ENCODE measurements around the gene WWP2.

WWP2 gene

DNA sequence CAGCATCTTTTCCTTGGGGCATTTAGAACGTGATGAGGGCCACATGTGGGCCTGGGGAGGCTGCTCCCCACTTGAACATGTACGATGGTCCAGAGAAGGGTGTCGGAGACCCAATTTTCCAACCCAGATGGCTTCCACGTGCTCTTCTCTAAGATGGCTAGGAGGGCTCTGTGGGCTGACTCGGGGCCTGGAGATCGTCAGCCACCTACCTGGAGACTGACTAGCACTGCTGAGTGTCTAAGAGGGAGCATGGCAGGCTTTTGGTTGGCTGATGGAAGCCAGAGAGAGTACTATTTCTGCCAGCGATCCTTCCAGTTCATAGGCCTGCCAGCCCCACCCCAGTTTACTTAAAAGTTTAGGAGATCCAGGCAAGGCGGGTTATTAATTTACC lies 128.8 kb downstream of the WWP2 start:
- no peak for DNase-seq

DNA sequence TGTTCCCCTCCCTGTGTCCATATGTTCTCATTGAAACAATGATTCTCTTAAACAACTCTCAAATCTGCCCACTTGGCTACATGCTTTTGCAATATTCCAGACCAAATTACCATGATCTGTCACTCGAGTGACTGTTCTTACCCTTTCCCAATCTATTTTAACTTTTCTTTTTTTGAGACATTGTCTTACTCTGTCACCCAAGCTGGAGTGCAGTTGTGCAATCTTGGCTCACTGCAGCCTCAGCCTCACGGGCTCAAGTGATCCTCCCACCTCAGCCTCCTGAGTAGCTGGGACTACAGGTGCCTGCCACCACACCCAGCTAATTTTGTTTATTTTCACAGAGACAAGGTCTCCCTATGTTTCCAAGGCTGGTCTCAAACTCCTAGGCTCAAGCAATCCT lies 130.2 kb downstream of the WWP2 start:
- no peak for DNase-seq

GRCh38 chr16:69893106-69893505 lies 131.0 kb downstream of the WWP2 start:
- DNase-seq = no peak

- no peak for DNase-seq
These were observed 132.5 kb downstream of the WWP2 start for GRCh38 chr16:69894676-69895075.

- DNase-seq = no peak
These were observed 141.8 kb downstream of the WWP2 start for GRCh38 chr16:69903865-69904415.

DNA sequence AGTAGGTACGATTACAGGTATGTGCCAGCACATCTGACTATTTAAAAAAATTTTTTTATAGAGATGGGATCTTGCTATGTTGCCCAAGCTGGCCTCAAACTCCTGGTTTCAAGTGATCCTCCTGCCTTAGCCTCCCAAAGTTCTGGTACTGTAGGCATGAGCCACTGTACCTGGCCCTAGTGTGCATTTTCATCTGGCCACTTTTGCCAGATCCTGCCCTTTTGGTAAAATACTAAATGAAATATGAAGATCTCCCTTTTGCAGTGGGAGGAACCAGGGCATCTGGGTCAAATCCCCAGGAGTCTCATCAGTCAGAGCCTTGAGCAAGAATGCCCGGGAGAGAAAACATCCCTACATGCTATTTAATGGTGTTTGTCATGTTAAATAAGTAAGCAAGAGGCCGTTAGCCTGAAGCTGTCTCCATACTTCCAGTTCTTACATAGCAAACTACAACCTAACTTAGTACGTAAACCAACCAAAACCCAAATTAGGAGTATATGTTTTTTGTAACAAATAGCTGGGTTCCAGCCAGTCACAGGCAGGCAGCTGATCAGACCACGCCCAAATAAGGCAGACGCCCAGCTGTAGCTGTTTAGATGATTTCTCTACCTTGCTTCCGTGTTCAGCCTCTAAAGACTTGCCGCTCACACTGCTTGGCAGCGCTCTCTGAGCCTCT lies 142.5 kb downstream of the WWP2 start:
- DNase-seq = no peak

GRCh38 chr16:69905171-69905555 lies 143.0 kb downstream of the WWP2 start:
- DNase-seq = no peak

DNA sequence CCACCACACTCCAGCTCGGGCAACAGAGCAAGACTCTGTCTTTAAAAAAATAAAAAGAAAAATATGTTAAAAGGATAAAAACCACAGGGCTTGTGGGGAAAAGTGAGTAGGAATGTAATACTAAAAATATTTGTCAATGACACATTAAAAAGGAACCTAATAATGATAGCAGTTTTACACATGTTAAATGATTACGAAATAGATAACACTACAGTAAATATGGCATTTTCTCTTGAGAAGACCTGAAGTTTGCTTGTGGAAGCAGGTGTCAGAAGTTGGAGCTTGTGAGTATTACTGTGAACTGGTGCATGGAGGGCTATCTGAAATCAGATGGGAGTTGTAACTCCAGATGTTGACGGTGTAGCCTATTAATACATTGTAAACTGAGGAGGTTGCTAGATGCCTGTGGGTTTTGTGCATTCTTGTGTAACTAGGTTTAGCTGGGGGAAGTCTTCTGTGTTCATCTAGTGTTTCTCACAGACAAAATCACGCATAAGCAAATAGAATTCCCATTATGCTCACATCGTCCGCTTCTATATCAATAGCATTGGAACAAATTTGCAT lies 144.8 kb downstream of the WWP2 start:
- peak; percentile 5 to 54 for DNase-seq

GRCh38 chr16:69909043-69909442 lies 146.9 kb downstream of the WWP2 start:
- DNase-seq = no peak

- DNase-seq = no peak
These were observed 147.6 kb downstream of the WWP2 start for GRCh38 chr16:69909760-69910159.

GRCh38 chr16:69910964-69911363 lies 148.8 kb downstream of the WWP2 start:
- no peak for DNase-seq

DNA sequence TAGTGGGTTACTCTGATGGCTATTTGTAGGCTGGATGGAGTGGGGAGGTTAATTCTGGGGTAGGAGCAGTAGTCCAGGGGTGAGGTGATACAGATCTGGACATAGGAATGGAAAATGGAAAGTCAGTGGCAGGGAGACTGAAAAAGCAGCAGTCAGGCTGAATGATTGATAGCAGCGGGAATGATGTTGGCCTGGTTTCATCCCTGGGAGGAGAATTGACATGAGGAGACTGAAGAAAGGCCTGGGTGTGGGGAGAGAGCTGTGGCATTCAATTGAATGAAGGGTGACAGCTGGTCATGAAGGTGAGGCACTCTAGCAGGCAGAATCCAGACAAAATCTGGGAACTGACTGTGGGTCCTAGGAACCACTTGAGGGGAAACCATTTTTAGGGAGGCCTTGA lies 154.3 kb downstream of the WWP2 start:
- DNase-seq = no peak

GRCh38 chr16:69917311-69917710 lies 155.2 kb downstream of the WWP2 start:
- DNase-seq = no peak

GRCh38 chr16:69917739-69918138 lies 155.6 kb downstream of the WWP2 start:
- DNase-seq = no peak

GRCh38 chr16:69918241-69918640 lies 156.1 kb downstream of the WWP2 start:
- DNase-seq = no peak

DNA sequence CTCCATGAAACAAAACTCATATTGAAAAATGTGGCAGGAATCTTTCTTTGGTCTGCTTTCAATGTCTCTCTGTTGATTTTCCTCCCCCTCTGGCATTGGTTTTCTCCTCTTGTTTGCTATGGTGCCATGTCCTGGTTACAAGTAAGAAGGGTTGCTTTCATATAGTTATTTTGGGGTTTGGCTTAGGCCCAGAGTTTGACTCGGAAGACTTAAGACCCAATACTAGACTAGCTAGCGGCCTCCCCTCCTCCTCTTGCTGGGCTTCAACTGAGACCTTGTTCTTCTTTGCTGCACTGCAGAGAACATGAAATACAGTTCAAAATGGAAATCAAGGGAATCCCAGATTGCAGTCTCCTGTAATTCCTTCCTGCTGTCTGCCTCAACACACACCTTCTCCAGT lies 159.0 kb downstream of the WWP2 start:
- no peak for DNase-seq

- DNase-seq = no peak
These were observed 160.1 kb downstream of the WWP2 start for GRCh38 chr16:69922200-69922599.

GRCh38 chr16:69924041-69924775 lies 162.1 kb downstream of the WWP2 start:
- DNase-seq = no peak

GRCh38 chr16:69924777-69925191 lies 162.7 kb downstream of the WWP2 start:
- DNase-seq = no peak

DNA sequence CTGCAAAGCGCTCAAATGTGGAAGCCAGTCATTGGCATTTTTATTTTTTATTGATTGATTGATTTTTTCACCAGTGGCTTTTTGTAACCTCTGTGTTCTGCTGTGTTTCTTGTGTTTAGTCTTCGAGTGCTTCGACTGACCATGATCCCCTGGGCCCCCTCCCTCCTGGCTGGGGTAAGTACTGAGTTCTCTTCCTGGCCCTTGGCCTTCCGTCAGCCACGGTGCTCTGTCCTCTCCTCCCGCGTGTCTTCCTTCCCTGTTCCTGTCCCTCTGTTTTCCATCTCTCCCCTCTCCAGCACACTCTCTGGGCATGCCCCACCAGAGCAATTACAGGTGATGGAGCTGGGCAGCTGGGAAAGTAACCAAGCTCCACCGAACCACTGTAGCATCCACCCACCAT lies 163.2 kb downstream of the WWP2 start:
- DNase-seq = no peak

GRCh38 chr16:69926241-69926640 lies 164.1 kb downstream of the WWP2 start:
- no peak for DNase-seq

DNA sequence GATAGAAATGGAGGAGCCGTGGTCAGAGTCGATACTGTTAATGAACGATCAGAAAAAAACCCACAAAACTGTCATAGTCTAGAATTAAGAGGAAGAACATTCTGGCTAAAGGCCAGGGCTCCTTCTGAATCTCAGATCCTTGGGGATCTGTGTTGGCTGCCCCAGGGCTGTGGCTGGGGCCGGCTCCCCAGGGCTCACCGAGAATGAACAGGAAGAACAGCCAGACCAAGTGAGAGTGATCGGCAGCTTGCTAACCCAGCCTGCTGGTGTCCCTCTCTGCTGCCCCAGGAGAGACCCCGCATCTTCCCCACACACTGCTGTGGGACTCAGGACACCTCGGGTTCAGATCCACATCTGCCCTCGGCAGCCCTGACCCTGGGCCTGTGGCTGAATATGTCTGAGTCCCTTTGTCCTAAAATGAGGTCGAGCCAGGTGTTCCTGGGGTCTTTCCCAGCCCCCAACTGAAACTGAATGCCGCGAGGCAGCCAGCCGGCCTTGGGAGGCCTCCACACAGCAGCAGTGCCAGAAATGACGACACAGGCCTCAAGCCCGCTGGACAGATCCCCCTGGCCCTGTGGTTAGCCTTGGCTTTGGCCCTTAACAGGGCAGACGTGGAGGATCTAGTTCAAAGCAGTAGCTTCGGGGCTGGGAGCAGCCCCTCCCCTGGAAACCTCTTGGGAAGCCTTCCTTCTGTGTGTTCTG lies 165.1 kb downstream of the WWP2 start:
- DNase-seq = no peak

GRCh38 chr16:69928856-69929400 lies 166.8 kb downstream of the WWP2 start:
- DNase-seq = no peak
